GM18861 (cell line): ENCODE measurements around the gene TCAIM.
"Not testable (repeated sequence)": the region's sequence is repeated elsewhere in the genome, so short reads cannot be mapped to it uniquely, and the experiment has no call there.

ENCODE experiments used
- ATAC-seq: cut with Tn5 transposase; IDR thresholded peaks from one replicate; pipeline ENCODE4 v1.9.1; 2021; ENCODE audit not compliant: unreplicated experiment

Gene TCAIM

GRCh38 chr3:44412365-44412764 is 73.8 kb downstream of the TCAIM start:
- ATAC-seq, result no peak

DNA sequence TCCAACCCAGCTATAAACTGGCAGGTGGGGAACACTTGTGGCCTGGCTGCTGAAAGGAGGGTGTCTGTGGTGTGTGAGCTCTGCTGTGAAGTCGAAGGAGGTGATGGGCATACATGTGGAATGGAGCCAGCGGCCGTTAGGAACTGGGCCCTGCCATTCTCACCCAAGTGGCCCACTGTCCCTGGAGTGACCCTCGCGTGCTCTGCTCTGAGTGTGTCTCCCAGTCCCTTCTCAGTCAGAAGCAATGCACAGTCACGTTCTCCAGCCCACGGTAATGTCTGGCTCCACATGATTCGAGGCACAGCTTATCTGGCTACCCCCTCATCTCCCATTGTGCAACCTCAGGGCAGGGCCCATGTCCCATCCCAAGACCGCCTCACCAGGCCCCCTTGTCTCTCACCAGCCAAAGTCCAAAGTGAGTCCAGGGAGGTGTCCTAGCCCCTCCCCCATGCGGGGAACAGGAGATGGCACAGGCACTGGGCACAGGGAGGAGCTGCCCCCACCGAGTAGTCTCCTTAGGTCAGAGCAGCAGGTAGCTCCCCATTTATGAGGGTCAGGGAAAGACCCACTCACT is 76.0 kb downstream of the TCAIM start:
- ATAC-seq, result no peak

- ATAC-seq, result no peak
Observed at GRCh38 chr3:44415421-44415820, 76.9 kb downstream of the TCAIM start.

DNA sequence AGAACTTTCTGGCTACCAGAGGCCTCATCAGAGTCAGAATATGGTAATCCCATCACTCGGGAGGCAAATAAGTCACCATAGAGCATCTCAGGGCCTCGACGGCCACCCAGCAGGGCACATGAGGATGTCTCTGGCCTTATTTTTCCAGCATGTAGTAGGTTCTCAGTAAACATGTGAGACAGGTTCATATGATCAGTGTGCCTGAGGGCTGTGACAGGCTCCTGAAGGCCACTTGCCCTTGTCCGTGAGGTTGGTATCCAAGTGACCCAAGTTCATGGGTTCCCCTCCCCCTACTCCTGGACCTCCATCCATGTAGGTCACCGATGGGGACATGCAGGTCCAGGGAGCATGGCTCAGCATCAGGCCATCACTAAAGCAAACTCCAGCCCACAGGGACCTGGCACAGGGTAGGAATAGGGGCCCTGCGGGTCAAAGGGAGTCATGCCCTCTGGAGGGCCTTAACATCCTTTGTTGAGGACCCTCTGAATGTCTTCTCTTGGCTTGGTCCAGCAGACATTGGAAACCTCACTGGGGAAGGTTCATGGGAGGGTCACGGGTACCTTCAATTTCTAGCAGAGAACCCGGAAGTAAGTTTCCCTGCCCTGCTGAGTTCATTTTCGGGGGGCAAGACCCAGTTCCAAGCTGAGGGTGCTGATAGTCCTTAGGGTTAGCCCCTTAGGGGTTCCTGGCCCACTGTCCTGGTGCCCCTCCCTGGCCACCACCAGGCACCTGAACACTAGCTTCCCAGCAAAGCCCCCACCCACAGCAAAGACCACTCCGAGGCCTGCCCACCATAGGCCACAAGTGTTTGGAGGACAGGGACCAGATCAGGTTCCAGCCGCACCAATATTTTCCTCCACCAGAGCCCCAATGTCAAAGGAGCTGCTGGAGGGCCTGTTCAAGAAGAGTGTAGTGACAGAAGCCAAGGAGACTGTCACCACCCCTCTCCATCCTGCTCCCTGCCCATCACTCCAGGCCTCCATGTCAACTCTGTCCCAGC is 77.8 kb downstream of the TCAIM start:
- no peak for ATAC-seq

- ATAC-seq, result not testable (repeated sequence)
Observed at GRCh38 chr3:44418118-44418517, 79.6 kb downstream of the TCAIM start.

GRCh38 chr3:44418549-44418948 is 80.0 kb downstream of the TCAIM start:
- ATAC-seq, result no peak

GRCh38 chr3:44419116-44419922 is 80.8 kb downstream of the TCAIM start:
- no peak for ATAC-seq

DNA sequence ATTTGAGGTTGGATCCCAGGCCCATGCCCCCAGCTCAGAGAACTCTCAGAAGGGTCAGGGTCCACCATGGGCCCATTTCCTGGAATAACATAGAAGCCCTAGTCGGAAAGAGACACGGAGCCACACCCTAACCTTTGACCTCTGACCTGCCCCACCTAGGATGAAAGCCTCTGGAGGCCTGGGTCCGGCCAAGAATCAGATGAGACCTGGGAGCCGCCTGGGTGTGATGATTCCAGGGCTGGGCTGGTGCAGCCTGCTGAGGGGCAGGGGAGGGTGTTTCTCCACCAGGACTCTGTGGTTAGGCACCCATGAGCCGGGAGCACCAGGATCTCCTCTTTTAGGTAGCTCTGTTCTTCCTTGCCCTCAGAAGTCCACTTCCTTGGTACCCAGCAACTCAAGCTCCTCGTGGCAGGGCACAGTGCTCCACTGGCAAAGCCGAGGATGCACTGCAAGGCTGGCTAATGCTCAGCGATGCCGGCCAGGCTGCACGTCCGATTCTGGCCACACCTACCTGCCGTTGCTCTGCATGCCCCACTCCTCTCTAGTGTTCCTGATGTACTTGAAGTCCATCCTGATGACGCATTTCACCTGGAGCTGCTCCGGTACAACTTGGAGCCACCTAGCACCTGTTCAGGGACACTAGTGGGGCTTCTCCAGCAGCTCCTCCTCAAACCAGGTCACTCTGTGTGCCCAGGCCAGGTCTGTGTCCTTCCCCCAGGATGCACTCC is 81.5 kb downstream of the TCAIM start:
- ATAC-seq, result no peak

DNA sequence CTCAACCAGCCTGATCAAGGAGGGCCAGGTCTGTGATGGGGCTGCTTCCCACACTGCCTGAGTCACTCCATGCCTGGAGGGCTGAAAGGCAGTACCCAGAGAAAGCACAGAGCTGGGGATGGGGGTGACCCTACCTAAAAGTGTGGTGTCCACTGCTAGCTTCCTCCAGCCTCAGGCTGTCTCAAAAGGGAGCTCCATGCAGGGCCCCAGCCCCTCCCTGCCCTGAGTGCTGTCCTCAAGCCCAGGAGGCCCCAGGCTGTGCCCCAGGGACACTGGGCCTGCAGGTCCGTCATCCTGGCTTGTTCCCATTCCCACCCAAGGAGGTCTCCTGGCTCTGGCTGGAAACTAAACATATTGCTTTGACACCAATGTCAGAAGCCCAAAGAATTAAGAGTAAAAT is 82.1 kb downstream of the TCAIM start:
- no peak for ATAC-seq

- ATAC-seq, result no peak
Observed at GRCh38 chr3:44421280-44421679, 82.7 kb downstream of the TCAIM start.

DNA sequence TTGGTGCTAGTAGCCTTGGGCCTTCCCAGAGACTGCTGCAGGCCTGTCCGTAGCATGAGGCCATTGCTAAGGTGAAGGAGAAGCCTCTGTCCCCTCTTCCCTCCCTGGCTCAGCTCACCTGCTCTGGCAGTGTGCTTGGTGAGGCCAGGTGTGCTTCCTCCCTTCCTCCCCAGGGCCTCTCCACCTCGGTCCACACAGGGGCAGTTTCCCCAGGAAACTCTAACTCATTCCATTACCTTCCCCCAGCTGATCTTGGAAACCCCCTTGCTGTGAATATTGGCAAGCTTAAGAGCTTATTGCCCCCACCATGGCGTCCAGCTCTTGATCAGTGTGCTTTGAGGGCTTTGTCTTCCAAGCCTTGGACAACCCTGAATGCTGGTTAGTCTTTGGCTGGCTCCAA is 86.2 kb downstream of the TCAIM start:
- no peak for ATAC-seq

DNA sequence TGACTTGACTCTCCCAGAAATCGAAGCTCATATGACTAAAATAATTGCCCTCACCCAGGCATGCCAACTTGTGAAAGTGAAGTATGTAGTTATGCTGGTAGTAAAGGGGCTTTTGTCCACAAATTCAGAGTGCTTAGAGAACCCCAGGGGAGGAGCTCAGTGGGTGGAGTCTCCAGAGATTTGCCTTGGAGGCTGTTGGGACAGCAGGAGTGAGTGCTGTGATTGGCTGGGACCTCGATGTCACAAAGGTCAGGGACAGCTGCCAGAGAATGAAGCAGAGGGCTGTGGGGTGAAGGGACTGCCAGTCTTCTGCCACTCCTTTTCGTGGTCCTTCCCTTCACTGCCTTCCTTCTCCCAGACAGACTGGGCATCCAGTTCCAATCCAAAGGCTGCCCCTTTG is 89.1 kb downstream of the TCAIM start:
- no peak for ATAC-seq

DNA sequence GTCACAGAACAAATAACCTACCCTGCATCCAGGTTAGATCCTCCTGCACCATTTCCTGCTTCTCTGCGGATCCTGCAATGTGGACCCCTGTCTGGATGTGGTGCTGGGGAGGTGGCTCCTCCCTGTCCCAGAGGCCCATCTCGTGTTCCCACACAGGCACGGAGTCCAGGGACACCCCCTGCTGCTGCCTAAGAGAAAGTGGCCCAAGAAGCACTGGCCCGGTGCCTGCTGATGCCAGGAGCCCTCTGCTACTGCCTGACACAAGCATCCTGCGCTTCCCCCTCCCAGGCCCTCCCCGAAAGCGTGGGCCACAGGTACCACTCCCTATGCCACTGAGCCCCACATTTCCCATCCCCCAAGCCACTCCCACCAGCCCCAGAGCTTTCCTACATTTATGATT is 90.3 kb downstream of the TCAIM start:
- no peak for ATAC-seq

- no peak for ATAC-seq
Observed at GRCh38 chr3:44429459-44429858, 90.9 kb downstream of the TCAIM start.

- no peak for ATAC-seq
Observed at GRCh38 chr3:44430466-44430865, 91.9 kb downstream of the TCAIM start.

DNA sequence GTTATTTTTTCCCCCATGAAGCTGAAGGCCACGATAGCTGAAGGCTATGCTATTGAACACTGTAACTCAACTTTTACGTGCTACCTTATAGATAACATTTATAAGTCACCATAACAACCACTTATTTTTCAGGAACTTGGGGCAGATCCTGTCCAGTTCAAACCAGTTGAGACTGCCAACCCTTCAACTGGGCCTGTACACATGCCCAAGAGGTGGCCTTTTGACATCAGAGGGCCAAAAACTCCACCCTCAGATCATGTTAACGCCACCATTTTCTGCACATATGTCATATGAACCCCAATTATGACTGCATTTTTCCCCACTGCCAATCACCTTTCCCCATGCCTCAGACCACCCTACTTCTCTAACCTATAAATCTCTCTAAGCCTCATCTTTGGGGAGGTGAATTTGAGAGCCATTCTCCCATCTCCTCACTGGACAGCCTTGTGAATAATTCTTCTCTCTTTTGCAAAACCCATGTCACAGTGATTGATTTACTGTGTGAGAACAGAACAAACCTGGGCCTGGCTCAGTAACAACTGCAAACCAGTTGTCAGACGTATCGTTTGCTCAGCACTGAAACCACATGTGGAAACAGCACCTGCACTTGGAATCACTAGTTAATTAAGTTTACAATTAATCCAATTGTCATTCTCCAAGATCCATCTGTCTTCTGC is 96.4 kb downstream of the TCAIM start:
- no peak for ATAC-seq

DNA sequence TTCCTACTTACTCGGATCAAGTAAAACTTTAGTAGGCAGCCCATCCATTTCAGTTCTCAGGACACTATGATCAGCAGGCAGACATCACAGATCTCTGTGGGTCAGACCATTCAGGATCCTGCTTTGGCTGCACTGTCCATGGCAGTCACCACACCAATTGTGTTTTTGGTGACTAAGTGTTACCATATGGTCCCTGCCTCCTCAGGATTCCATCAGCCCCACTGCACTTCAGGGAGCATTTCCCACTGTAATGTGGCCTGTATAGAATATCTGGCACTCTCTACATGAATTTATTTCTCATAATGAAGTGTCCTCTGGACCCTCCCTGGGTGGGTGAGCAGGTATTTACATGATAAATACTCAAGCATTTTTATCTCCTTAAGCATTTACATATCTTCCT is 97.6 kb downstream of the TCAIM start:
- ATAC-seq, result no peak

GRCh38 chr3:44437800-44438199 is 99.2 kb downstream of the TCAIM start:
- no peak for ATAC-seq

DNA sequence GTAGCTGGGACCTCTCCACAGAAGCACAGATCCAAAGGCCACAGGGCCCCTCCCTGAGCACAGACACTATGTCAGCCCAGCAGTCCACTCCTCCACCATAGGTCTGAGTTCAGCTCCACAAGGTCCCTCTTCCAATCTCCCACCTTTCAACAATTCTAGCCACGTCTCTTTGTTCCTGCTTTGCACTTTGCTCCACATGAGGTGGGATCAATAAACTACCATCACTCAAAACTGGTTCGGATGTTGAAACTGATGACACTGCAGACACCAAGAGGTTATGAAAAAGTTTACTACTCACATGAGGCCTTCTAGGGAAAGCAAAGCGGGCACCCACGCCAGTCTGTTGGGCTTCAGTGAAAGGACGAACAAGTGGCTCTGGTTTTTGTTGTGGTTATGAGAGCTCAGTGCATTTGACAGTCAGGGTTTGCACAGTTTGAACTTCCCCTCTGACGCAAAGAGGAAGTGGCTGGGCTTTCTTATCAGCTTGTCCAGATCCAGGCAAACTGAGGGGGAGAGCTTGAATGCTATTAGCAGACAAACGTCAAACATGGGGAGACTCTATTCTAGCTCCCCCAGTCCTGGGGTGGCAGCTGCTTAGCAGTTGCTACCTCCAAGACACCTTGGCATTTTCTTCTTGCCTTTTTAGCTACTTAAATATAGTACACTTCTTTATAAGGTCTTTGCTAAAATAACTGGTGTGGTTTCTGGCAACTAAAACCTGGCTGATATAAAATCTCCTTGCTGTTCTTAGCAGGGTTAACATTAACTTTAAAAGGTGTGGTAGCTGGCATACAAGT is 101.1 kb downstream of the TCAIM start:
- peak; percentile 97 for ATAC-seq
